MCF 10A (cell line): ENCODE measurements around the gene TMEM52B. TPM values are rescaled to one million over a fixed set of nuclear protein-coding genes. Genes with fewer than 3 reads are reported as not detected.

ENCODE experiments used
- Bru-seq: library from RNA; stranded (reverse); fragments of 400-500 nt; gene quantifications from one replicate; lab custom pipeline; 2021; lab: Mats Ljungman, UMichigan
- BruChase-seq, 2 experiments: library from RNA; stranded (reverse); fragments of 400-500 nt; gene quantifications; one replicate each; lab custom pipeline; 2021; lab: Mats Ljungman, UMichigan
- BruUV-seq: library from RNA; stranded (reverse); fragments of 400-500 nt; replicated peaks from 2 replicates; lab custom pipeline; 2021; lab: Mats Ljungman, UMichigan
- CTCF ChIA-PET: fragments of 300-600 bp; sonication (Branson Sonifier 250); formaldehyde crosslinking; extraction: SDS; loops from one replicate; lab custom pipeline; 2021; ENCODE audit warnings: antibody characterized with exemption, inconsistent platforms; lab: Yijun Ruan, JAX
- POLR2A ChIA-PET: fragments of 300-600, 350-650 bp; sonication (Branson Sonifier 250); formaldehyde crosslinking; extraction: SDS; loops from one replicate; lab custom pipeline; 2020; ENCODE audit warnings: antibody characterized with exemption, inconsistent platforms; lab: Yijun Ruan, JAX
- DNase-seq: peaks from one replicate; pipeline ENCODE4 v3.0.0-alpha.2; 2018; ENCODE audit not compliant: unreplicated experiment
- H3K27ac Mint-ChIP-seq: one replicate; pipeline ENCODE4 v1.8.0; 2022; ENCODE audit warnings: mild to moderate bottlenecking, low read depth, mixed read lengths; ENCODE audit not compliant: unreplicated experiment
- H3K27me3 Mint-ChIP-seq: one replicate; pipeline ENCODE4 v1.8.0; 2022; ENCODE audit warnings: mixed read lengths; ENCODE audit not compliant: insufficient read depth, unreplicated experiment
- H3K36me3 Mint-ChIP-seq: one replicate; pipeline ENCODE4 v1.8.0; 2022; ENCODE audit warnings: mild to moderate bottlenecking, moderate library complexity, mixed read lengths; ENCODE audit not compliant: insufficient read depth, unreplicated experiment
- H3K4me1 Mint-ChIP-seq: one replicate; pipeline ENCODE4 v1.8.0; 2022; ENCODE audit warnings: mixed read lengths; ENCODE audit not compliant: insufficient read depth, unreplicated experiment
- H3K4me3 Mint-ChIP-seq: one replicate; pipeline ENCODE4 v1.8.0; 2022; ENCODE audit warnings: mild to moderate bottlenecking, moderate library complexity, mixed read lengths; ENCODE audit not compliant: unreplicated experiment
- H3K9me3 Mint-ChIP-seq: one replicate; pipeline ENCODE4 v1.8.0; 2022; ENCODE audit warnings: mixed read lengths; ENCODE audit not compliant: unreplicated experiment
- intact Hi-C: fragments of 100-400 bp; cut with micrococcal nuclease; formaldehyde crosslinking; loops from 2 replicates; pipeline ENCODE4 v1.14.1; 2022
- long read RNA-seq: library from polyadenylated mRNA; stranded (forward); transcript quantifications from one replicate; pipeline ENCODE4 v2.0.0, GENCODE V29; 2022
- total RNA-seq: library from RNA; stranded (reverse); gene quantifications from 2 replicates; pipeline ENCODE4 v1.2.3, GENCODE V29; 2022
- TF ChIP-seq, protein P1 (sequence below): fragments of 200-600 bp; IDR thresholded peaks from one replicate; pipeline ENCODE4 v1.8.0; 2022; ENCODE audit warnings: antibody characterized with exemption, mild to moderate bottlenecking; ENCODE audit not compliant: unreplicated experiment

TMEM52B gene
- not detected in 2 replicates for total RNA-seq
- Bru-seq, nascent RNA = percentile 12 among the genes with signal in this experiment
- BruChase-seq, experiment 1, labeled RNA remaining after a 6-hour chase = percentile 13 among the genes with signal in this experiment
- BruChase-seq, experiment 2, labeled RNA remaining after a 2-hour chase = percentile 8 among the genes with signal in this experiment
- long read RNA-seq = 0 reads

DNA sequence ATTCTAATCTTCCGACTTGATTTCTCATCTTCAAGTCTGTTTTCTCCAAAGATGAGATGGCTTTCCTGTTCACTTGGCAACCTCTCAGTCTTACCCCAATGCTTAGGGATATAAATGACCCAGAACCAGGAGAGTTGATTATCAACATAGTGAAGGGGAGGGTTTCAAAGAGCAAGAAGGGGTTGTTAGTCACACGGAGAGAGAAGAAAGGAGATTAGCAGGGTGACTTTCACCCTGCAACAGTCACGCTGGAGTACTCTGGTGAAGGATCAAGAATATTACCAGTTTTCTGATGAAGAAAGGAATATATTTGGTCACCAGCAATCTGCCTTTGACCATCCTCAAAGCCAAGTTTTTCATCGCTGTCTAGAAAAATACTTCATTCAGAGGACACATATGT is at the start of gene TMEM52B:
Gene TMEM52B, plus strand, starts transcription at position 212 of the 400 bp plus-strand sequence. CDS start 543 bp downstream, outside the sequence.
- Mint-ChIP-seq H3K9me3 (no peaks in the 10 kb centered on the region), H3K4me3 (no peak within 1 kb of the TSS), H3K36me3 (no peaks in the 10 kb centered on the region), H3K27ac (no peak within 1 kb of the TSS), H3K27me3 (no peaks in the 10 kb centered on the region), H3K4me1 (peaks cover 25% of the 10 kb centered on the region)
- intact Hi-C loops = no loop called here
- ChIA-PET CTCF (interaction anchor here (3.0 kb wide), 1 partner anchor 11 kb away, joined by 20 read pairs; no protein-coding TSS in a partner anchor), POLR2A (interaction anchor here (1.6 to 3.0 kb wide), 2 partner anchors 19 to 36 kb away, joined by 6 to 11 read pairs; no protein-coding TSS in a partner anchor)
- no peak for DNase-seq
- no TSS peak for BruUV-seq
- TF ChIP-seq, protein P1, sequence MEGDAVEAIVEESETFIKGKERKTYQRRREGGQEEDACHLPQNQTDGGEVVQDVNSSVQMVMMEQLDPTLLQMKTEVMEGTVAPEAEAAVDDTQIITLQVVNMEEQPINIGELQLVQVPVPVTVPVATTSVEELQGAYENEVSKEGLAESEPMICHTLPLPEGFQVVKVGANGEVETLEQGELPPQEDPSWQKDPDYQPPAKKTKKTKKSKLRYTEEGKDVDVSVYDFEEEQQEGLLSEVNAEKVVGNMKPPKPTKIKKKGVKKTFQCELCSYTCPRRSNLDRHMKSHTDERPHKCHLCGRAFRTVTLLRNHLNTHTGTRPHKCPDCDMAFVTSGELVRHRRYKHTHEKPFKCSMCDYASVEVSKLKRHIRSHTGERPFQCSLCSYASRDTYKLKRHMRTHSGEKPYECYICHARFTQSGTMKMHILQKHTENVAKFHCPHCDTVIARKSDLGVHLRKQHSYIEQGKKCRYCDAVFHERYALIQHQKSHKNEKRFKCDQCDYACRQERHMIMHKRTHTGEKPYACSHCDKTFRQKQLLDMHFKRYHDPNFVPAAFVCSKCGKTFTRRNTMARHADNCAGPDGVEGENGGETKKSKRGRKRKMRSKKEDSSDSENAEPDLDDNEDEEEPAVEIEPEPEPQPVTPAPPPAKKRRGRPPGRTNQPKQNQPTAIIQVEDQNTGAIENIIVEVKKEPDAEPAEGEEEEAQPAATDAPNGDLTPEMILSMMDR = no peak

DNA sequence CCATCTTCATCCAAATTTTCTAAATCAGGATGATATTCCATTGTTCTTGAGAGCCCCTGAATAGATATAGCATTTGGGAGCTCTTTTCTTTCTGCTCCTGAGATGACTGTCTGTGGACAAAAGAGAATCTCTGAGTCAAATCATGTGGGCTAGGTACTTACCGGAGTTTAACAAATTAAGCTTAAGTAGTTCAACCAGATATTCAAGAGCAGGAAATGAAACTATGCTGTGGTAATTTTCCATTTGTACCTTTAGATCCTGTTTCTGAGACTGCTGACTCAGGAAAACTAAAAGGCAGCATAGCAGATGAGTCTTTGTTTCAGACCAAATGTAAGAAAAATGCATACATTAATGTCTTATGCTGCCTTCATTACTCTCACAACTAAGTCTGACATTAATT is 48.8 kb upstream of the TMEM52B start, which contains the start of gene CLEC7A:
Gene CLEC7A, minus strand, starts transcription at position 158 of the 400 bp plus-strand sequence. Its CDS starts 117 bp downstream, at position 41.
- Mint-ChIP-seq H3K4me3 (no peak within 1 kb of the TSS), H3K4me1 (no peaks in the 10 kb centered on the region), H3K36me3 (no peaks in the 10 kb centered on the region), H3K27me3 (no peaks in the 10 kb centered on the region), H3K27ac (no peak within 1 kb of the TSS), H3K9me3 (no peaks in the 10 kb centered on the region)
- intact Hi-C loops = no loop called here
- CTCF ChIA-PET = interaction anchor here (0.5 to 2.8 kb wide), 13 partner anchors 10 to 1013 kb away, joined by 3 to 11 read pairs (median 3); partner anchors contain the start of gene CLEC12B
- DNase-seq = no peak
- TF ChIP-seq, protein P1 = no peak
- POLR2A ChIA-PET = interaction anchor here (1.6 kb wide), 1 partner anchor 9 kb away, joined by 4 read pairs; no protein-coding TSS in a partner anchor
- no TSS peak for BruUV-seq

DNA sequence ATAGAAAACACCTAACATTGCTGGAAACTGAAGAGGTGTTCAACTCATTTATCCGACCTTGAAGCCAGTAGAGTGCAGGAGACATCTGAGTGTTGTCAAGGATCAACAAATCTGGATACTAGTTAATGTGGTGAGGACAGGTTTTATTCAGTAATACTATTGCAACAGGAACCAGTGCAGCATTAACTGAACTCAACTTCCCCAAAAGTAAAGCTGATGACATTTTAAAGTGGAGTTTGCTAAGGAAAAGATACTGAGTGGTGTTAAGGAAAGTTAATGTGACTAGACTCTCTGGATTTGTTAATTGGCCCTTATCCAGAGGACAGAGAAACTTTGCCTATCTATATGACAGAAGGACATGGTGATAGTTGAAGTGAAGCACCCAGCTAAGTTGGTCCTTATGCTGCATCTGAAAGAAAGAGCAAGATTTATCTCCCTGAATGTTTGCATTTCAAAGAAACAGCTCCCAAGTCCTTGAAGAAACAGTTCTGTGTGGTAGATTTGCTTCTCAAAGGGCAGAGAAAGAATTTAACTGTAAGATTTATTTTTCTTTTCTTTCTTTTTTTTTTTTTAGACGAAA is 47.6 kb upstream of the TMEM52B start:
- BruUV-seq = no TSS peak

More for the DNA sequence above, 47.6 kb upstream of the TMEM52B start:
- Mint-ChIP-seq H3K4me1 (no peaks in the 10 kb centered on the region), H3K27me3 (no peaks in the 10 kb centered on the region), H3K9me3 (no peaks in the 10 kb centered on the region), H3K27ac (no peak overlapping the region), H3K36me3 (no peaks in the 10 kb centered on the region), H3K4me3 (no peak overlapping the region)
- intact Hi-C loops = no loop called here
- DNase-seq = no peak
- TF ChIP-seq, protein P1 = no peak
- ChIA-PET CTCF (interaction anchor here (0.8 to 2.8 kb wide), 8 partner anchors 11 to 380 kb away, joined by 3 to 11 read pairs (median 4); partner anchors contain the start of gene CLEC12B), POLR2A (interaction anchor here (0.6 to 1.6 kb wide), 3 partner anchors 8 to 12 kb away, joined by 3 to 5 read pairs (median 4); no protein-coding TSS in a partner anchor)
